Measurements from ENCODE around the gene BRCA1.

DNA sequence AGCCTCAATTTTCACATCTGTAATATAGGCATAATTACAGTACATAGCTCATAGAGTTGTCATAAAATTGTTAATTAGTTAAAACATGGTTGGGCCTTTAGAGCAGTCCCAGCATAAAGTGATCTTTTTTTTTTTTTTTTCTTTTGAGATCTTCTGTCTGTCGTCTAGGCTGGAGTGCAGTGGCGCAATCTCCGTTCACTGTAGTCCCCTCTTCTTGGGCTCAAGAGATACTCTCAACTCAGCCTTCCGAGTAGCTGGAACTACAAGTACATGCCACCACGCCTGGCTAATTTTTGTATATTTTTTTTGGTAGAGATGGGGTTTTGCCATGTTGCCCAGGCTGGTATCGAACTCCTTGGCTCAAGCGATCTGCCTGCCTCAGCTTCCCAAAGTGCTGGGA, 69.1 kb downstream of the BRCA1 start:
- TF ChIP-seq, protein P1, sequence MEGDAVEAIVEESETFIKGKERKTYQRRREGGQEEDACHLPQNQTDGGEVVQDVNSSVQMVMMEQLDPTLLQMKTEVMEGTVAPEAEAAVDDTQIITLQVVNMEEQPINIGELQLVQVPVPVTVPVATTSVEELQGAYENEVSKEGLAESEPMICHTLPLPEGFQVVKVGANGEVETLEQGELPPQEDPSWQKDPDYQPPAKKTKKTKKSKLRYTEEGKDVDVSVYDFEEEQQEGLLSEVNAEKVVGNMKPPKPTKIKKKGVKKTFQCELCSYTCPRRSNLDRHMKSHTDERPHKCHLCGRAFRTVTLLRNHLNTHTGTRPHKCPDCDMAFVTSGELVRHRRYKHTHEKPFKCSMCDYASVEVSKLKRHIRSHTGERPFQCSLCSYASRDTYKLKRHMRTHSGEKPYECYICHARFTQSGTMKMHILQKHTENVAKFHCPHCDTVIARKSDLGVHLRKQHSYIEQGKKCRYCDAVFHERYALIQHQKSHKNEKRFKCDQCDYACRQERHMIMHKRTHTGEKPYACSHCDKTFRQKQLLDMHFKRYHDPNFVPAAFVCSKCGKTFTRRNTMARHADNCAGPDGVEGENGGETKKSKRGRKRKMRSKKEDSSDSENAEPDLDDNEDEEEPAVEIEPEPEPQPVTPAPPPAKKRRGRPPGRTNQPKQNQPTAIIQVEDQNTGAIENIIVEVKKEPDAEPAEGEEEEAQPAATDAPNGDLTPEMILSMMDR (IDR thresholded peaks at IDR 0.05; ENCODE audit: poor library complexity, severe bottlenecking): no peak
- TF ChIP-seq EZH2 (IDR thresholded peaks at IDR 0.05; ENCODE audit: borderline replicate concordance, insufficient read depth, low read length, poor library complexity, severe bottlenecking): no peak

Measured in neural cell (in vitro differentiated cells).